NT2/D1 (cell line): Measurements from ENCODE around the gene NLRC5.
"Not testable (repeated sequence)": the region's sequence is repeated elsewhere in the genome, so short reads cannot be mapped to it uniquely, and the experiment has no call there.

Experiments
- DNase-seq: peaks from one replicate; pipeline ENCODE4 v3.0.0-alpha.2; 2011; ENCODE audit warnings: low read depth, low spot score
- H3K27me3 ChIP-seq: 2 replicates; pipeline ENCODE4 v1.6.0; 2011; ENCODE audit warnings: mild to moderate bottlenecking; ENCODE audit not compliant: insufficient read length, insufficient read depth
- H3K36me3 ChIP-seq: 2 replicates; pipeline ENCODE4 v1.6.1; 2011; ENCODE audit warnings: mild to moderate bottlenecking, low read length, mixed read lengths; ENCODE audit not compliant: insufficient read depth, insufficient read length
- H3K4me1 ChIP-seq: 2 replicates; pipeline ENCODE4 v1.5.1; 2011; ENCODE audit not compliant: insufficient read depth, insufficient read length
- H3K4me3 ChIP-seq: 2 replicates; pipeline ENCODE4 v1.5.1; 2011; ENCODE audit warnings: low read depth; ENCODE audit not compliant: insufficient read length
- H3K9ac ChIP-seq: 2 replicates; pipeline ENCODE4 v1.6.0; 2011; ENCODE audit warnings: low read depth; ENCODE audit not compliant: insufficient read length
- H3K9me3 ChIP-seq: 2 replicates; pipeline ENCODE4 v1.5.1; 2011; ENCODE audit warnings: mild to moderate bottlenecking, low read length; ENCODE audit not compliant: insufficient read depth
- SUZ12 ChIP-seq: IDR thresholded peaks from 2 replicates; pipeline ENCODE4 v1.6.1; 2011; ENCODE audit not compliant: insufficient read length, insufficient read depth; ENCODE audit errors: extremely low read depth
- YY1 ChIP-seq: IDR thresholded peaks from 2 replicates; pipeline ENCODE4 v1.6.1; 2011; ENCODE audit not compliant: insufficient read length, insufficient read depth
- ZNF274 ChIP-seq: IDR thresholded peaks from 2 replicates; pipeline ENCODE4 v1.6.1; 2011; ENCODE audit warnings: mild to moderate bottlenecking, low read depth, low read length

NLRC5 gene

DNA sequence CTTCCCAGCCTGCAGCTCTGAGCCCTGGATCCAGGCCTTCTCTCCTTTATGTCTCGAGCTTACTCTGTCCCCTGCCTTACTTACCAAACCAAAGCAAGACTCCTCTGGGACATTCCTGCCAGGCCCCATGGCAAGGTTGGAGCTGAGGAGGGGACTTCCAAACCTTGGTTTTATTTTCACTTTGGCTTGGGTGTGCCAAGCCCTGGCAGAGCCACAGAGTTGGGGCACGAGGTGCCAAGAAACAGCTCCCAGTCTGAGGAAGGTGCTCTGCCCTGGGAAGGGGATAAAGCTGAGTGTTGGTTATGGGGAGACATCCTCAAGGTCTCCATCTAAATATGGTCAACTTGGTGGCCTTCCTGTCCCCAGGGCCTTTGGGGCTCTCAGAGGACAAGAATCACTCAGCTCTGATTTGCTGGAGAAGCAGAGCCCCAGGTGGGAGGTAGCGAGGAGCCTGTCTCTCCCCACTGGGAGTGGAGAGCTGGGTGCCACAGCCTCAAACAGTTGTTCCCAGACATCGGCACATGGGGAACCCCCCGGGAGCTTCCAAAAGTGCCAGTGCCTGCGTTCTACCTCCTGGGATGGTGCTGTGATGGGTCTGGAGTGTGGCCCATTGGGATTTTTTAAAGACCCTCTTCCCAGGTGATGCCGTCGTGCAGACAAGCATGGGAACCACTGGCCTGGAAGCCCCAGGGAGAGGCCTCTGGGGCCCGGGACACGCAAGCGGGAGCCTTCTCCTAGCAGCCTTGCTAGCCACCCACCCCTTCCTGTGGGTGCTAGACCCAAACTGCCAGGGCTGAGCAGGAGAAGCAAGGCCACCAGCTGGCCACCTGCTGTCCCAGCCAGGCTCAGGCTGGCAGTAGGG lies 10.3 kb downstream of the NLRC5 start:
- H3K4me1 ChIP-seq = peaks cover 2% of the 10 kb centered on the region
- no peak overlapping the region for H3K4me3 ChIP-seq
- TF ChIP-seq SUZ12 (no peak), YY1 (no peak), ZNF274 (no peak)
- H3K9me3 ChIP-seq = no peaks in the 10 kb centered on the region
- DNase-seq = no peak
- no peak overlapping the region for H3K9ac ChIP-seq
- H3K27me3 ChIP-seq = no peaks in the 10 kb centered on the region
- no peaks in the 10 kb centered on the region for H3K36me3 ChIP-seq

DNA sequence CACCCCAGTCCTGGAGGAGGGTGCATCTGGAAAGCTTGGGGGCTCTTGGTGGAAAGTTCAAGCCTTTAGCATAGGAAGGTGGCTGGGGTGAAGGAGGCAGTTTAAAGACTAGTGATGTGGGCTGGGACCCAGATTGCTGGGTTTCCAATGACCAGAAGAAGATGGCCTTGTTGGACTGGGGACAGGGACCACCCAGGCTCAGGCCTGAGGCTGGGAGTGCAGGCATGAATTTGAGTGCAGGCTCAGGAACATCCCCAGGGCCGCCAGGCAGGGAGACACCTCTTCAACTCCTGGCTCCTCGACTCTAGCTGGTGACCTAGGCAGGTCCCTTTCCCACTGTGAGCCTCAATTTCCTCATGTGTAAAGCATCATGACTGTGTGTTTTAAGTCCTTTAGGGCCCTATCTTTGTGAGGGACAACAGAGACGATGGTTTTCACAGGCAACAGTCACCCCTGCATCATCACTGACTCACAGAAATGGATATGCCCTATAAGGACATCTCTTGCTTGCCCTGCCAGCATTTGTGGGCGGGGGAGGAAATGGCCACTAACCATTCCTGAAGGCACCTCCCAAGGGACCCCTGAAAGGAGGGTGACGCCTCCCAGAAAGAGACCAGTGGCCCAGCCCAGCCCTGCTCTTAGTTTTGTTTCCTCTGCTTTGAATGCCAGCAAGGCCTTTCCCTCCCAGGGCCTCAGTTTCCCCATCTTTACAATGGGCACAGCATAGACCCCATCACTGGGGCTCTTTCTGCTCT lies 11.1 kb downstream of the NLRC5 start:
- Histone ChIP-seq H3K36me3 (no peaks in the 10 kb centered on the region), H3K9me3 (no peaks in the 10 kb centered on the region), H3K4me1 (peaks cover 2% of the 10 kb centered on the region), H3K9ac (no peak overlapping the region), H3K27me3 (no peaks in the 10 kb centered on the region), H3K4me3 (no peak overlapping the region)
- TF ChIP-seq YY1 (no peak), SUZ12 (no peak), ZNF274 (no peak)
- no peak for DNase-seq

DNA sequence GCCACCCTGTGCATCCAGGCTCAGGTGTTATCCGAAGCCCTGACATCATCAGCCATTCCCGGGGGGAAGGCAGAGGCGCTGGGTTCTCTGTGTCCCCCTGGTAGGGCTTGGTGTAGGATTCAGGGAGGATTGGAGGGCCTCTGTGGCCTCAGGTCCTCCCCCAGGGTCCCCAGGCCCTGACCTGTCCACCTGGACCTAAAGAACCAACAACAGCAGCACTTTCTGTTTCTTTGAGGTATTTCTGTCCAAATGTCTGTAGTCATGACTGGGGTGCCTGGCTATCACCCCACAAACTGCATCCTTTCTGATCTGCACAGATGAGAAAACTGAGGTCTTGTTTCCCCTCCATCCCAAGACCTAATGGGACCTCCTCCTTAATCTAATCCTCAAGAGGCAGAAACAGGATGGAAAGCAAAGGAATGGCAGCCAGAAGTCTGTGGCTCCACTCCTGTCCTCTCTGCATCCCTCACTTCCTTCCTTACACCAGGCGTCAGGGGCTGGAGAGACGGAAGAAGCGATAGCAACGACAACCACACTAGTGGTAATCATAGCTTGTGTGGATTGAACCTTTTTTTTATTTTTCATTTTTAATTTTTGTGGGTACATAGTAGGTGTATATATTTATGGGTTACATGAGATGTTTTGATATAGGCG lies 11.8 kb downstream of the NLRC5 start:
- H3K27me3 ChIP-seq = no peaks in the 10 kb centered on the region
- no peak overlapping the region for H3K9ac ChIP-seq
- peaks cover 2% of the 10 kb centered on the region for H3K4me1 ChIP-seq
- H3K36me3 ChIP-seq = no peaks in the 10 kb centered on the region
- H3K4me3 ChIP-seq = no peak overlapping the region
- no peak for TF ChIP-seq SUZ12
- no peak for TF ChIP-seq ZNF274
- no peak for TF ChIP-seq YY1
- no peaks in the 10 kb centered on the region for H3K9me3 ChIP-seq
- DNase-seq = no peak

DNA sequence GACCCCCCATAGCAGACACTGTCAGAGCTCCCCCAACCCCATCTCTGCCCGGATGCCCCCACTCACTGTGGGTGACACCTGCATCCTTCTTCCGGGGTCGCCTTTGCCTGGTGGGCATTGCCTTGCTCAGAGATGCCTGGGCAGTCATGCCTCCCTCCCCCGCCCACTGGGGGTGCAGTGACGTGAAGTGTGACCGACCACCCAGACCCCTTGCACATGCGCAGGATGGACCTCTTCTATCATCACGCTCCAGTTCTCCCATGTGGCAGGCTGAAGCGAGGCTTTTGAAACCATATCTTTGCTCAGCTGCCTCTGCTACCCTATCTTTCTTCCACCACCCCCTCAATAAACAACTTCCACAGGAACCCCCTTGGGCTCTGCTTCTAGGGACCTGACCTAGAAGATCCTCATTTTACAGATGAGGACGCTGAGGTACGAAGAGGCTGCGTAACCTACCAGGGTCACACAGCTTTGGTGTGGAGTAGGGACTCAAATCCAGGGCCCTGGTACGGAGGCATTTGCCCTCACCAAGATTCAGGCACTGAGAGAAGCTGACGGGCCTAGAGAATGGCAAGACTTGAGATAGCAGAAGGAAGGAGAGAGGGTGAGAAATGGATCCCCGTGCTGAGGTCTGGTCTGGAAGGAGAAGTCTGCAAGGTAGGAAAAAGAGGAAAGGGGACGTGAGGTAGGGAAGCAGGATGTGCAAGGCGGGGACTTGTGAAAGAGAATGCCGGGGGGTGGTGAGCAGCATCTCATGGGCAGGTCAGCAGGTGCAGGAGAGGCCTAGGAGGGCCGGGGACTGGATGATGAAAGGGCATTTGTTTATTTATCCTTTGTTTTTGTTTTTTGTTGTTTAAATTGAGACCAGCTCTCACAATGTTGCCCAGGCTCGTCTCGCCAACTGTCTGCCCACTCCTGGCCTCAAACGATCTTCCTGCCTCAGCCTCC lies 14.4 kb downstream of the NLRC5 start:
- Histone ChIP-seq H3K4me3 (no peak overlapping the region), H3K36me3 (no peaks in the 10 kb centered on the region), H3K4me1 (peaks cover 2% of the 10 kb centered on the region), H3K9ac (no peak overlapping the region), H3K27me3 (no peaks in the 10 kb centered on the region), H3K9me3 (no peaks in the 10 kb centered on the region)
- TF ChIP-seq SUZ12 (no peak), YY1 (no peak), ZNF274 (no peak)
- DNase-seq = no peak

DNA sequence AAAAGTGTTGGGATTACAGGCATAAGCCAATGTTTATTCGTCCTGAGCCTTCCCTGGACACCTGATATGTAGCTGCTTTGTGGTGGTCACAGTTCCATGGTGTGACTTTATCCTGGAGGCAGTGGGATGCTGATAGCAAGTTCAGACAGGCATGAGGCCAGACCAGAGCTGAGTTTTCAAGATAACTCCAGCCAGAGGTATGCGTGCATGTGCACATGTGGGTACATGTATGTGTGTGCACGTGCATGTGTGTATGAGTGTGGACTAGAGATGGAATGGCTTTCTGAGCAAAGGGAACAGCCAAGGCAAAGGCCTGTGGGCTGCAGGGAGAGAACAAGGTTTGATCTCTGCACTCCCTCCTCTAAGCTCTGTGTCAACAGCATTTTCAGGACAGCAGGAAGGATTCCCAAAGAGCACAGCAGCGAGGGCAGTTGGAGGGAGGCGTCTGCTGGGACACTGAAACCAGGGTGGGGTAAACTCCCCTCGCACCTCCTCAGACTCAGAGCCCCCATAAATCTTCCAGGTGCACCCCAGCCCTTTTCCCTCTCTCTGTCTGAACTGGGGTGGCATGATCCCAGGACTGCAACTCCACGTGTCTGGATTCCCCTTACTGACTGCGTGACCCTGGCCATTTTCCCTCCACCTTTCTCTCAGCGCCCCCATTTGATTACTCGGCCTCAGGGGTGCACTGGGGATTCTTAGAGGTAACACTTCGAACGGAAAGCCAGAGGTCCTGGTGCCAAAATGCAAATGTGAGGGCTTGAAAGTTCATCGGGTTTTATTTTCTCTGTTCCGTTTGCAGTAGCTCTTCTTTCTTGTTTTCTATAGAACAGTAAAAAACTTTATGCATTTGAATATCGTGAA lies 15.3 kb downstream of the NLRC5 start:
- no peak for DNase-seq
- Histone ChIP-seq H3K4me1 (peaks cover 2% of the 10 kb centered on the region), H3K4me3 (no peak overlapping the region), H3K9me3 (no peaks in the 10 kb centered on the region), H3K27me3 (no peaks in the 10 kb centered on the region), H3K36me3 (no peaks in the 10 kb centered on the region), H3K9ac (no peak overlapping the region)
- TF ChIP-seq YY1 (no peak), ZNF274 (no peak), SUZ12 (no peak)

DNA sequence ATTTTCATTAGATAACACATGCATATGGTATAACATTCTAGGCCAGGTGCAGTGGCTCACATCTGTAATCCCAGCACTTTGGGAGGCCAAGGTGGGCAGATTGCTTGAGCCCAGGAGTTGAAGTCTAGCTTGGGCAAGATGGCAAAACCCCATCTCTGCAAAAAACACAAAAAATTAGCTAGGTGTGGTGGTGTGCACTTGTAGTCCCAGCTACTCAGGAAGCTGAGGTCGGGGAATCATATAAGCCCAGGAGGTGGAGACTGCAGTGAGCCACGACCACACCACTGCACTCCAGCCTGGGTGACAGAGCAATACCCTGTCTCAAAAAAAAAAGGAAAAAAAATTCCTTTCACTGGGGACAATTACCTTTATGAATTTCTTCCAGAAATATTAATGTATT lies 16.2 kb downstream of the NLRC5 start:
- not testable (repeated sequence) for H3K36me3 ChIP-seq, H3K9ac ChIP-seq, H3K4me1 ChIP-seq, H3K27me3 ChIP-seq, H3K9me3 ChIP-seq, DNase-seq, H3K4me3 ChIP-seq
